ENCODE results near the gene ZNF628. TPM values are rescaled to one million over a fixed set of nuclear protein-coding genes. Genes with fewer than 3 reads are reported as not detected.
A peak's percentile ranks its signal among the peaks of the same experiment; 100 is the strongest.

ZNF628 gene
- total and polyA plus RNA-seq, 2 of the 4 experiments (the other 2 are of a cell fraction) = 0.18 to 1.9 TPM

- TF ChIP-seq RAD21 (IDR thresholded peaks at IDR 0.05; ENCODE audit: low read length) (peak; percentile 69), RFX5 (IDR thresholded peaks at IDR 0.05; ENCODE audit: low read depth, low read length) (peak; percentile 50; the same call in 1 of the 2 replicates), MXI1 (IDR thresholded peaks at IDR 0.05; ENCODE audit: borderline replicate concordance, low read depth, low read length) (no peak), CHD1 (IDR thresholded peaks at IDR 0.05; ENCODE audit: low read depth, low read length) (no peak), CTCF (conservative IDR thresholded peaks at IDR 0.05; ENCODE audit: low read depth, low read length) (peak; percentile 92), SMC3 (IDR thresholded peaks at IDR 0.05; ENCODE audit: low read depth, low read length) (peak; percentile 84)
- Histone ChIP-seq H3K9me3 (ENCODE audit: control insufficient read depth, insufficient read depth, low read length) (no peaks in the 10 kb centered on the region), H2BK5ac (ENCODE audit: low read depth, low read length, poor library complexity, severe bottlenecking) (no peak overlapping the region), H2BK120ac (ENCODE audit: low read depth, low read length) (0 out of 2 replicates have a peak overlapping the region, but pooled peaks have one; percentile 55), H3K56ac (ENCODE audit: extremely low read depth, insufficient read depth, low read length) (no peak overlapping the region), H3K4me3 (ENCODE audit: insufficient read depth, low read depth, low read length) (no peak overlapping the region), H2AK5ac (ENCODE audit: low read depth, low read length) (peak overlapping the region; percentile 1; the same call in 1 of the 2 replicates), H3K36me3 (ENCODE audit: control insufficient read depth, insufficient read depth, low read length) (no peaks in the 10 kb centered on the region), H2AK9ac (replicated peaks; ENCODE audit: low read depth, low read length, poor library complexity) (peak overlapping the region; percentile 95), H4K20me1 (ENCODE audit: insufficient read depth, low read length) (no peaks in the 10 kb centered on the region), H3K23ac (ENCODE audit: low read depth, low read length) (no peak overlapping the region), H3K18ac (ENCODE audit: low read depth, low read length) (no peak overlapping the region), H3K14ac (replicated peaks; ENCODE audit: low read depth, low read length) (peak overlapping the region; percentile 64; the same call in 1 of the 2 replicates), H2BK15ac (ENCODE audit: low read depth, low read length) (0 out of 3 replicates have a peak overlapping the region, but pooled peaks have one; percentile 36), H3K79me1 (ENCODE audit: low read depth in 1 of 2, low read length in 2 of 2) (0 out of 4 replicates have a peak, but pooled peaks cover 0 to under 1% of the 10 kb centered on the region in 2 experiments), H3K27me3 (ENCODE audit: control insufficient read depth, insufficient read depth, low read length) (no peaks in the 10 kb centered on the region), H3K9me1 (ENCODE audit: insufficient read depth, low read length) (no peaks in the 10 kb centered on the region; the same call in 1 of the 2 replicates), H3K27ac (ENCODE audit: insufficient read depth, low read length) (no peak overlapping the region), H4K91ac (ENCODE audit: insufficient read depth, low read depth, low read length) (peak overlapping the region; percentile 23; the same call in 1 of the 2 replicates), H3K4me1 (ENCODE audit: control insufficient read depth, insufficient read depth, low read length) (peaks cover 8% of the 10 kb centered on the region), H2BK20ac (ENCODE audit: low read depth, low read length) (no peak overlapping the region), H3K9ac (ENCODE audit: low read depth, low read length) (no peak overlapping the region), H4K5ac (ENCODE audit: low read depth, low read length) (peak overlapping the region; percentile 65; the same call in 1 of the 2 replicates), H4K8ac (ENCODE audit: low read depth in 2 of 2, low read length in 2 of 2) (peak overlapping the region; percentile 47 to 86; a peak in 3 of 4 replicates), H2AFZ (replicated peaks; ENCODE audit: low read length, poor library complexity) (peak overlapping the region; percentile 97), H3K4me2 (ENCODE audit: low read depth, low read length) (peak overlapping the region; percentile 80), H3K4ac (ENCODE audit: low read depth, low read length) (peak overlapping the region; percentile 25; the same call in 1 of the 2 replicates)
- in situ Hi-C loops (cut with MboI; ENCODE audit: low sequenced_read_pairs) = no loop called here
- ChIA-PET CTCF (interaction anchor here (0.6 to 2.6 kb wide), 13 partner anchors 8 to 132 kb away, joined by 3 to 24 read pairs (median 4); partner anchors contain the start of genes FIZ1, NAT14 and ZNF628), POLR2A (ENCODE audit: unreplicated experiment) (interaction anchor here (0.6 kb wide), 1 partner anchor 57 kb away, joined by 4 read pairs; no protein-coding TSS in a partner anchor)
- DNase-seq = peak; percentile 65
- 31% methylated on average over 6 of the region's 29 CpGs; no CpG with 5 or more reads in 1 of the 2 experiments for WGBS, 2 experiments (ENCODE audit: extremely low coverage in 2 of 2, insufficient read length in 1 of 2)
- peak; percentile 99 for ATAC-seq (ENCODE audit: low read depth)
- no TSS peak for BruUV-seq (replicated peaks)
- intact Hi-C loops (cut with micrococcal nuclease) = loop anchor here (1.0 kb wide), 1 partner anchor 37 kb away; no protein-coding TSS in a partner anchor
- dilution Hi-C loops (cut with HindIII; ENCODE audit: low sequenced_read_pairs, unreplicated experiment) = no loop called here
These were observed 9.0 kb upstream of the ZNF628 start for GRCh38 chr19:55467236-55468053.
